Fibroblast of lung (primary cell): ENCODE data around the gene RUNX1. TPM values are rescaled to one million over a fixed set of nuclear protein-coding genes. Genes with fewer than 3 reads are reported as not detected.

Experiments
- DNase-seq, 2 donors: peaks; one replicate each; pipeline versions ENCODE4 v3.0.0 to v3.0.0-alpha.2; 2010; ENCODE audit warnings: low read depth in 2 of 2
- H2AFZ ChIP-seq: 2 replicates; pipeline ENCODE4 v1.5.1; 2012; ENCODE audit warnings: low read length, control low read depth, inconsistent platforms
- H3K27ac ChIP-seq: 2 replicates; pipeline ENCODE4 v1.5.1; 2011; ENCODE audit warnings: low read length, control low read depth; ENCODE audit not compliant: insufficient read depth
- H3K27me3 ChIP-seq: 2 replicates; pipeline ENCODE4 v1.5.1; 2011; ENCODE audit warnings: mild to moderate bottlenecking, low read length; ENCODE audit not compliant: control insufficient read depth, insufficient read depth
- H3K36me3 ChIP-seq: 2 replicates; pipeline ENCODE4 v1.5.1; 2011; ENCODE audit warnings: low read length; ENCODE audit not compliant: control insufficient read depth, insufficient read depth
- H3K4me1 ChIP-seq: 2 replicates; pipeline ENCODE4 v1.5.1; 2011; ENCODE audit warnings: low read length; ENCODE audit not compliant: control insufficient read depth, insufficient read depth; ENCODE audit errors: extremely low read depth
- H3K4me2 ChIP-seq: 2 replicates; pipeline ENCODE4 v1.5.1; 2011; ENCODE audit warnings: low read length, control low read depth; ENCODE audit not compliant: insufficient read depth; ENCODE audit errors: extremely low read depth
- H3K4me3 ChIP-seq, 4 experiments: fragments of 200-600 bp in 1 of 4; sonication (generic) in 1 of 4; replicated peaks in 1 of 4; 2 replicates each; pipeline ENCODE4 v1.5.1; 2011 to 2016; ENCODE audit warnings: low read length in 4 of 4, low read depth in 3 of 4, mild to moderate bottlenecking in 3 of 4, control low read depth in 2 of 4, inconsistent platforms in 1 of 4, mixed read lengths in 1 of 4; ENCODE audit not compliant: insufficient read depth in 1 of 4; ENCODE audit errors: control extremely low read depth in 1 of 4
- H3K79me2 ChIP-seq: 2 replicates; pipeline ENCODE4 v1.5.1; 2012; ENCODE audit warnings: mild to moderate bottlenecking, low read length, inconsistent platforms; ENCODE audit not compliant: control insufficient read depth, insufficient read depth
- H3K9ac ChIP-seq: 2 replicates; pipeline ENCODE4 v1.5.1; 2011; ENCODE audit warnings: mild to moderate bottlenecking, low read length, control low read depth; ENCODE audit not compliant: insufficient read depth
- H3K9me3 ChIP-seq: 2 replicates; pipeline ENCODE4 v1.5.1; 2012; ENCODE audit warnings: low read depth, low read length; ENCODE audit not compliant: control insufficient read depth, insufficient read depth
- H4K20me1 ChIP-seq: 2 replicates; pipeline ENCODE4 v1.5.1; 2011; ENCODE audit warnings: low read length; ENCODE audit not compliant: control insufficient read depth, insufficient read depth; ENCODE audit errors: extremely low read depth
- EZH2 ChIP-seq: IDR thresholded peaks from 2 replicates; pipeline ENCODE4 v1.5.1; 2012; ENCODE audit warnings: low read length, control low read depth, mild to moderate bottlenecking; ENCODE audit errors: missing control alignments
- polyA plus RNA-seq, 2 donors: library from polyadenylated mRNA; depleted of rRNA in 1 of 2; stranded (reverse) in 1 of 2; unstranded in 1 of 2; fragments of >200 nt; gene quantifications; 2 replicates each; pipeline ENCODE4 v1.2.1, GENCODE V29; 2011 to 2012; ENCODE audit warnings: missing spikeins in 1 of 2
- total RNA-seq: library from RNA; depleted of rRNA; stranded (reverse); fragments of >200 nt; gene quantifications from 2 replicates; pipeline ENCODE4 v1.2.1, GENCODE V29; 2014
- TF ChIP-seq, protein P1 (sequence below), 2 donors: IDR thresholded peaks in 1 of 2; conservative IDR thresholded peaks in 1 of 2; 1 replicate in 1 of 2; 2 replicates in 1 of 2; pipeline ENCODE4 v1.5.1; 2011 to 2012; ENCODE audit warnings: low read length in 2 of 2, control low read depth in 1 of 2, inconsistent platforms in 1 of 2, low read depth in 1 of 2, mild to moderate bottlenecking in 1 of 2

Gene RUNX1
- total and polyA plus RNA-seq, 2 donors (not counting 1 experiment from before 2014, with no cell fraction given) = 23.1 to 41.6 TPM

DNA sequence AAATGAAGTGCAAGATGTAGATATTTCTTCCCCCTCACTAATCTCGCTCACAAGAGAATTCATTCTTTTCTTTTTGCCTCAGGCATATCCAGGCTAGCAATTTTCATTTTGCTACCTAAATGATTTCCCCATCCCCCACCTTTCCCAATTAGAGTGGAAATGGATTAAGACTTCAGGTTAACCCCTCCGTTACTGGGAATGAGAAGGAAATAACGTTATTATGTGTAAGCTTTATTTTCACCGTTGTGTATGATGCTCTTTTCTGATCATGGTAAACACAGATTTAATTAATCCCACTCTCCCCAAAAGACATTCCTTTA, 143.9 kb downstream of the RUNX1 start:
- H3K4me1 ChIP-seq = peaks cover 4% of the 10 kb centered on the region
- no peak overlapping the region for H3K4me2 ChIP-seq
- H3K4me3 ChIP-seq = no peak overlapping the region
- H3K27me3 ChIP-seq = no peaks in the 10 kb centered on the region
- H3K79me2 ChIP-seq = no peaks in the 10 kb centered on the region
- H3K27ac ChIP-seq = no peak overlapping the region
- no peaks in the 10 kb centered on the region for H3K36me3 ChIP-seq
- TF ChIP-seq, protein P1, sequence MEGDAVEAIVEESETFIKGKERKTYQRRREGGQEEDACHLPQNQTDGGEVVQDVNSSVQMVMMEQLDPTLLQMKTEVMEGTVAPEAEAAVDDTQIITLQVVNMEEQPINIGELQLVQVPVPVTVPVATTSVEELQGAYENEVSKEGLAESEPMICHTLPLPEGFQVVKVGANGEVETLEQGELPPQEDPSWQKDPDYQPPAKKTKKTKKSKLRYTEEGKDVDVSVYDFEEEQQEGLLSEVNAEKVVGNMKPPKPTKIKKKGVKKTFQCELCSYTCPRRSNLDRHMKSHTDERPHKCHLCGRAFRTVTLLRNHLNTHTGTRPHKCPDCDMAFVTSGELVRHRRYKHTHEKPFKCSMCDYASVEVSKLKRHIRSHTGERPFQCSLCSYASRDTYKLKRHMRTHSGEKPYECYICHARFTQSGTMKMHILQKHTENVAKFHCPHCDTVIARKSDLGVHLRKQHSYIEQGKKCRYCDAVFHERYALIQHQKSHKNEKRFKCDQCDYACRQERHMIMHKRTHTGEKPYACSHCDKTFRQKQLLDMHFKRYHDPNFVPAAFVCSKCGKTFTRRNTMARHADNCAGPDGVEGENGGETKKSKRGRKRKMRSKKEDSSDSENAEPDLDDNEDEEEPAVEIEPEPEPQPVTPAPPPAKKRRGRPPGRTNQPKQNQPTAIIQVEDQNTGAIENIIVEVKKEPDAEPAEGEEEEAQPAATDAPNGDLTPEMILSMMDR (conservative IDR thresholded peaks at IDR 0.05 in 1 of 2, IDR thresholded peaks at IDR 0.05 in 1 of 2; ENCODE audit: low read depth in 1 of 2, low read length in 2 of 2) = no peak
- no peak for TF ChIP-seq EZH2
- no peak overlapping the region for H2AFZ ChIP-seq
- no peak overlapping the region for H3K9ac ChIP-seq
- H3K9me3 ChIP-seq = no peaks in the 10 kb centered on the region
- no peak for DNase-seq
- H4K20me1 ChIP-seq = no peaks in the 10 kb centered on the region

DNA sequence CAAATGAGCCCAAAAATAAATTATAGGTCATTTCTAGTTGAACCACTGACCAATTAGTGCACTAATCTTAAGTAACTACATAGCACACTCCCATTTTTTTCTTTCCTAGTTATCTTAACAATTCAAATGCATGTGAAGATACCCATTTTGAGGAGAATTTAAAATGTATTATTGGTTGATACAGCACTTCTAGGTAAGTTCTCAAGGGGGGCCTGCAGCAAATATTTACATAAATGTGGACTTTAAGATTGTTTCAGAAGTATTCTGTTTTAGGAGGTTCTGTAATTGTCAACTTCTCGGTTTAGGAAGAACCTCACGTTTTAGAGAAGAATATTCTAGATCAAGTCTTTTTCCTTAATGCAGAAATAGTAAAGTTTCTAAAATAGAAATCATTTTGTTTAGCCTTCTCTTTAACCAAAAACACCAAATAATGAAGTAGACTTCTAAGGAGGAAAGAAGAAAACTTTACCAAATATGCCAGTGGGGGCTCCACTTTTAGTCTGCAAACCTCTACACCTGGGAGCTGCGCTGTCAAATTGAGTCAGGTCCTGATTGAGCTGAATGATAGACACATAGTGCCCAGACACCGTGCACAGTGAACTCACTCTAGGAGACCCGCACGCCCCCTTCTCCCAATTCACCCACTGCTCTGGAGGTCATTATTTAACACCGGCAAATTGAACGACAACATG, 144.4 kb downstream of the RUNX1 start:
- Histone ChIP-seq H3K79me2 (no peaks in the 10 kb centered on the region), H3K27me3 (no peaks in the 10 kb centered on the region), H2AFZ (no peak overlapping the region), H3K36me3 (no peaks in the 10 kb centered on the region), H3K9ac (no peak overlapping the region), H3K27ac (no peak overlapping the region), H3K4me2 (no peak overlapping the region), H3K4me1 (peaks cover under 1% of the 10 kb centered on the region), H4K20me1 (no peaks in the 10 kb centered on the region), H3K9me3 (no peaks in the 10 kb centered on the region), H3K4me3 (no peak overlapping the region)
- no peak for DNase-seq
- TF ChIP-seq, protein P1 (conservative IDR thresholded peaks at IDR 0.05 in 1 of 2, IDR thresholded peaks at IDR 0.05 in 1 of 2; ENCODE audit: low read depth in 1 of 2, low read length in 2 of 2) = no peak
- TF ChIP-seq EZH2 = no peak

DNA sequence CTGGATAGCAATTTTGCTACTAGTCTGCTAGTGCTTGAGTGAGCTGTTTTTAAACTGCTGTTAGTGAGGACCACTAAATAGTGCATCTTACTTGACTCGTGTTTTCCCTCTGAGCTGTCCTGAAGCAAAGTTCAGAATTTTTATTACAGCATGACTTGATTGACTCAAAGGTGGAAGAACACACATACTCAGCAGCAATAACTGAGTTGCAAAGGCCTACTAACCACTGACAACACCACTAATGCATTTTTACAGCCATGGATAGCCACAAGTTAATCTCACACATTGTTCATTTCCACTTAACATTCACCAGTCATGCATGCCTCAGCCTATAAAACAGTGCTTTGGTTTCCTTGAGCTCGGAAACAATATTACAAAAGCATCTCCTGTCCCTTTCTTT, 148.7 kb downstream of the RUNX1 start:
- H2AFZ ChIP-seq = no peak overlapping the region
- no peaks in the 10 kb centered on the region for H4K20me1 ChIP-seq
- no peak overlapping the region for H3K9ac ChIP-seq
- TF ChIP-seq, protein P1 (conservative IDR thresholded peaks at IDR 0.05 in 1 of 2, IDR thresholded peaks at IDR 0.05 in 1 of 2; ENCODE audit: low read depth in 1 of 2, low read length in 2 of 2) = no peak
- no peak for TF ChIP-seq EZH2
- peak in 1 of 2 donors; percentile 53 for DNase-seq
- no peaks in the 10 kb centered on the region for H3K4me1 ChIP-seq
- no peak overlapping the region for H3K4me2 ChIP-seq
- no peaks in the 10 kb centered on the region for H3K9me3 ChIP-seq
- H3K4me3 ChIP-seq = no peak overlapping the region
- H3K27ac ChIP-seq = no peak overlapping the region
- no peaks in the 10 kb centered on the region for H3K27me3 ChIP-seq
- no peaks in the 10 kb centered on the region for H3K36me3 ChIP-seq
- H3K79me2 ChIP-seq = no peaks in the 10 kb centered on the region
